Measurements from ENCODE around the gene HLA-DQB1. TPM values are rescaled to one million over a fixed set of nuclear protein-coding genes. Genes with fewer than 3 reads are reported as not detected.
"Not testable (repeated sequence)": the region's sequence is repeated elsewhere in the genome, so short reads cannot be mapped to it uniquely, and the experiment has no call there.

Gene HLA-DQB1
- total RNA-seq: 10 to 100 TPM; 35.9 to 43.4 TPM
- 10 to 100 TPM; 10.8 to 28.5 TPM for polyA plus RNA-seq
- long read RNA-seq, donor 1, transcript HLA-DQB1-205 (5 exons, 1,642 nt): major isoform, 63 of 88 reads
- long read RNA-seq, donor 1, partial matches to known transcripts: 7 of 88 reads
- long read RNA-seq, donor 1, other reads (novel, unspliced or antisense): 17 of 88 reads
- long read RNA-seq, donor 2, transcript HLA-DQB1-205 (5 exons, 1,642 nt): major isoform, 24 of 30 reads
- long read RNA-seq, donor 2, partial matches to known transcripts: 3 of 30 reads
- long read RNA-seq, donor 2, other reads (novel, unspliced or antisense): 3 of 30 reads

- peaks cover 2% of the 10 kb centered on the region for H3K9me3 ChIP-seq (ENCODE audit: control insufficient read depth, low read length)
- no peaks in the 10 kb centered on the region for H3K4me1 ChIP-seq (ENCODE audit: control insufficient read depth in 1 of 2, insufficient read depth in 2 of 2, low read length in 2 of 2)
- H3K27ac ChIP-seq (ENCODE audit: low read depth in 1 of 2, low read length in 2 of 2): no peak within 1 kb of the TSS
- WGBS, 2 donors: 21 to 22% methylated on average over 16 of the region's 16 CpGs
- intact Hi-C loops (cut with DNase I): no loop called here
- peaks cover 0 to 3% of the 10 kb centered on the region in 2 donors for H3K27me3 ChIP-seq (ENCODE audit: control insufficient read depth in 1 of 2, insufficient read depth in 2 of 2, low read length in 1 of 2)
- ATAC-seq (ENCODE audit: low FRiP score): peak; percentile 71
- no peak within 1 kb of the TSS for H3K4me3 ChIP-seq (ENCODE audit: low read length in 2 of 2)
- DNase-seq: no peak
- no peaks in the 10 kb centered on the region for H3K36me3 ChIP-seq (ENCODE audit: control insufficient read depth in 1 of 2, insufficient read depth in 2 of 2, low read length in 1 of 2)
Measured at GRCh38 chr6:32666420-32667300, at the start of gene HLA-DQB1. TSS of gene HLA-DQB1 (minus strand) at chr6:32666657. CDS start at chr6:32666607, 50 bp downstream.

GRCh38 chr6:32713241-32713640 is 46.8 kb upstream of the HLA-DQB1 start:
- no peak for ATAC-seq (ENCODE audit: low FRiP score)

GRCh38 chr6:32709625-32710024 is 43.2 kb upstream of the HLA-DQB1 start:
- no peak for ATAC-seq (ENCODE audit: low FRiP score)
- no peak for DNase-seq
- Histone ChIP-seq H3K4me1 (ENCODE audit: control insufficient read depth in 1 of 2, insufficient read depth in 2 of 2, low read length in 2 of 2) (no peaks in the 10 kb centered on the region), H3K4me3 (ENCODE audit: low read length in 2 of 2) (no peak overlapping the region), H3K36me3 (ENCODE audit: control insufficient read depth in 1 of 2, insufficient read depth in 2 of 2, low read length in 1 of 2) (no peaks in the 10 kb centered on the region), H3K27me3 (ENCODE audit: control insufficient read depth in 1 of 2, insufficient read depth in 2 of 2, low read length in 1 of 2) (no peaks in the 10 kb centered on the region), H3K27ac (ENCODE audit: low read depth in 1 of 2, low read length in 2 of 2) (no peak overlapping the region), H3K9me3 (ENCODE audit: control insufficient read depth, low read length) (peaks cover 2% of the 10 kb centered on the region)
- intact Hi-C loops (cut with DNase I): no loop called here

More at GRCh38 chr6:32713241-32713640, 46.8 kb upstream of the HLA-DQB1 start:
- DNase-seq: no peak
- Histone ChIP-seq H3K36me3 (ENCODE audit: control insufficient read depth in 1 of 2, insufficient read depth in 2 of 2, low read length in 1 of 2) (no peaks in the 10 kb centered on the region), H3K27ac (ENCODE audit: low read depth in 1 of 2, low read length in 2 of 2) (no peak overlapping the region), H3K4me1 (ENCODE audit: control insufficient read depth in 1 of 2, insufficient read depth in 2 of 2, low read length in 2 of 2) (no peaks in the 10 kb centered on the region), H3K27me3 (ENCODE audit: control insufficient read depth in 1 of 2, insufficient read depth in 2 of 2, low read length in 1 of 2) (no peaks in the 10 kb centered on the region), H3K9me3 (ENCODE audit: control insufficient read depth, low read length) (no peaks in the 10 kb centered on the region), H3K4me3 (ENCODE audit: low read length in 2 of 2) (no peak overlapping the region)
- intact Hi-C loops (cut with DNase I): no loop called here

GRCh38 chr6:32705164-32705563 is 38.7 kb upstream of the HLA-DQB1 start:
- H3K4me1 ChIP-seq (ENCODE audit: control insufficient read depth in 1 of 2, insufficient read depth in 2 of 2, low read length in 2 of 2); H3K36me3 ChIP-seq (ENCODE audit: control insufficient read depth in 1 of 2, insufficient read depth in 2 of 2, low read length in 1 of 2); intact Hi-C loops (cut with DNase I); H3K27ac ChIP-seq (ENCODE audit: low read depth in 1 of 2, low read length in 2 of 2); H3K4me3 ChIP-seq (ENCODE audit: low read length in 2 of 2); DNase-seq; H3K27me3 ChIP-seq (ENCODE audit: control insufficient read depth in 1 of 2, insufficient read depth in 2 of 2, low read length in 1 of 2); H3K9me3 ChIP-seq (ENCODE audit: control insufficient read depth, low read length); ATAC-seq (ENCODE audit: low FRiP score): not testable (repeated sequence)
- WGBS, 2 donors: 81 to 89% methylated on average over 3 of the region's 3 CpGs

GRCh38 chr6:32703347-32703746 is 36.9 kb upstream of the HLA-DQB1 start:
- intact Hi-C loops (cut with DNase I): loop anchor here (5.0 kb wide), 3 partner anchors 271 to 291 kb away; no protein-coding TSS in a partner anchor
- 50 to 59% methylated on average over 4 of the region's 4 CpGs for WGBS, 2 donors
- no peak for ATAC-seq (ENCODE audit: low FRiP score)

GRCh38 chr6:32700391-32701040 is 34.1 kb upstream of the HLA-DQB1 start:
- peak; percentile 78 for ATAC-seq (ENCODE audit: low FRiP score)
- Histone ChIP-seq H3K4me1 (ENCODE audit: control insufficient read depth in 1 of 2, insufficient read depth in 2 of 2, low read length in 2 of 2) (no peaks in the 10 kb centered on the region), H3K4me3 (ENCODE audit: low read length in 2 of 2) (no peak overlapping the region), H3K27me3 (ENCODE audit: control insufficient read depth in 1 of 2, insufficient read depth in 2 of 2, low read length in 1 of 2) (no peaks in the 10 kb centered on the region), H3K36me3 (ENCODE audit: control insufficient read depth in 1 of 2, insufficient read depth in 2 of 2, low read length in 1 of 2) (no peaks in the 10 kb centered on the region), H3K9me3 (ENCODE audit: control insufficient read depth, low read length) (no peaks in the 10 kb centered on the region), H3K27ac (ENCODE audit: low read depth in 1 of 2, low read length in 2 of 2) (no peak overlapping the region)
- intact Hi-C loops (cut with DNase I): loop anchor here (5.0 kb wide), 3 partner anchors 268 to 288 kb away; no protein-coding TSS in a partner anchor
- no peak for DNase-seq
- WGBS, 2 donors: 18 to 23% methylated on average over 6 of the region's 6 CpGs

More at GRCh38 chr6:32703347-32703746, 36.9 kb upstream of the HLA-DQB1 start:
- no peak for DNase-seq
- no peaks in the 10 kb centered on the region for H3K36me3 ChIP-seq (ENCODE audit: control insufficient read depth in 1 of 2, insufficient read depth in 2 of 2, low read length in 1 of 2)
- H3K27ac ChIP-seq (ENCODE audit: low read depth in 1 of 2, low read length in 2 of 2): no peak overlapping the region
- H3K9me3 ChIP-seq (ENCODE audit: control insufficient read depth, low read length): peaks cover 2% of the 10 kb centered on the region
- H3K27me3 ChIP-seq (ENCODE audit: control insufficient read depth in 1 of 2, insufficient read depth in 2 of 2, low read length in 1 of 2): no peaks in the 10 kb centered on the region
- no peaks in the 10 kb centered on the region for H3K4me1 ChIP-seq (ENCODE audit: control insufficient read depth in 1 of 2, insufficient read depth in 2 of 2, low read length in 2 of 2)
- H3K4me3 ChIP-seq (ENCODE audit: low read length in 2 of 2): no peak overlapping the region

GRCh38 chr6:32697031-32697430 is 30.6 kb upstream of the HLA-DQB1 start:
- ATAC-seq (ENCODE audit: low FRiP score) (no peak), DNase-seq (no peak)
- 80 to 81% methylated on average over 1 of the region's 1 CpG for WGBS, 2 donors
- no peaks in the 10 kb centered on the region for H3K27me3 ChIP-seq (ENCODE audit: control insufficient read depth in 1 of 2, insufficient read depth in 2 of 2, low read length in 1 of 2)
- no peaks in the 10 kb centered on the region for H3K9me3 ChIP-seq (ENCODE audit: control insufficient read depth, low read length)
- no peak overlapping the region for H3K27ac ChIP-seq (ENCODE audit: low read depth in 1 of 2, low read length in 2 of 2)
- intact Hi-C loops (cut with DNase I): no loop called here
- no peaks in the 10 kb centered on the region for H3K36me3 ChIP-seq (ENCODE audit: control insufficient read depth in 1 of 2, insufficient read depth in 2 of 2, low read length in 1 of 2)
- no peaks in the 10 kb centered on the region for H3K4me1 ChIP-seq (ENCODE audit: control insufficient read depth in 1 of 2, insufficient read depth in 2 of 2, low read length in 2 of 2)
- H3K4me3 ChIP-seq (ENCODE audit: low read length in 2 of 2): no peak overlapping the region

GRCh38 chr6:32692019-32692418 is 25.6 kb upstream of the HLA-DQB1 start:
- intact Hi-C loops (cut with DNase I): no loop called here
- H3K4me3 ChIP-seq (ENCODE audit: low read length in 2 of 2): no peak overlapping the region
- no peaks in the 10 kb centered on the region for H3K4me1 ChIP-seq (ENCODE audit: control insufficient read depth in 1 of 2, insufficient read depth in 2 of 2, low read length in 2 of 2)
- 0% methylated on average over 1 of the region's 1 CpG for WGBS, 2 donors
- no peaks in the 10 kb centered on the region for H3K36me3 ChIP-seq (ENCODE audit: control insufficient read depth in 1 of 2, insufficient read depth in 2 of 2, low read length in 1 of 2)
- ATAC-seq (ENCODE audit: low FRiP score) (no peak), DNase-seq (no peak)
- H3K27me3 ChIP-seq (ENCODE audit: control insufficient read depth in 1 of 2, insufficient read depth in 2 of 2, low read length in 1 of 2): no peaks in the 10 kb centered on the region
- no peaks in the 10 kb centered on the region for H3K9me3 ChIP-seq (ENCODE audit: control insufficient read depth, low read length)
- H3K27ac ChIP-seq (ENCODE audit: low read depth in 1 of 2, low read length in 2 of 2): no peak overlapping the region
